Thyroid gland (tissue), 4 donors: ENCODE measurements around the gene TGOLN2. TPM values are rescaled to one million over a fixed set of nuclear protein-coding genes. Genes with fewer than 3 reads are reported as not detected.
A peak's percentile ranks its signal among the peaks of the same experiment; 100 is the strongest.
"Not testable (repeated sequence)": the region's sequence is repeated elsewhere in the genome, so short reads cannot be mapped to it uniquely, and the experiment has no call there.

ENCODE experiments used
- DNase-seq, 2 donors: peaks; one replicate each; pipeline ENCODE4 v3.0.0-alpha.2; 2019
- H3K27ac ChIP-seq, 3 donors: fragments of 200-600 bp; sonication (generic); 1 replicate in 2 of 3; 2 replicates in 1 of 3; pipeline ENCODE4 v1.5.1; 2016 to 2019; ENCODE audit warnings: mild to moderate bottlenecking in 1 of 3, moderate library complexity in 1 of 3
- H3K27me3 ChIP-seq: fragments of 200-600 bp; sonication (generic); one replicate; pipeline ENCODE4 v1.5.1; 2019
- H3K36me3 ChIP-seq, 2 donors: fragments of 200-600 bp; sonication (generic); one replicate each; pipeline ENCODE4 v1.5.1; 2016 to 2019
- H3K4me1 ChIP-seq, 2 donors: fragments of 200-600 bp; sonication (generic); one replicate each; pipeline ENCODE4 v1.5.1; 2017 to 2019
- H3K4me3 ChIP-seq, 3 donors: fragments of 200-600 bp; sonication (generic); replicated peaks in 1 of 3; 1 replicate in 2 of 3; 2 replicates in 1 of 3; pipeline ENCODE4 v1.5.1; 2016; ENCODE audit warnings: mild to moderate bottlenecking in 1 of 3
- H3K9me3 ChIP-seq: fragments of 200-600 bp; sonication (generic); one replicate; pipeline ENCODE4 v1.5.1; 2017
- CTCF ChIP-seq, 6 experiments: fragments of 200-600 bp in 3 of 6; fragments of 450-650 bp in 3 of 6; sonication (generic) in 3 of 6; IDR thresholded peaks; one replicate each; pipeline ENCODE4 v1.5.1; 2016 to 2019; ENCODE audit warnings: antibody characterized with exemption in 6 of 6, mild to moderate bottlenecking in 2 of 6, inconsistent platforms in 1 of 6, moderate library complexity in 1 of 6
- POLR2A ChIP-seq, 2 donors: fragments of 450-650 bp; IDR thresholded peaks; one replicate each; pipeline ENCODE4 v1.6.1; 2017; ENCODE audit warnings: antibody characterized with exemption in 2 of 2, mild to moderate bottlenecking in 2 of 2, moderate library complexity in 1 of 2
- WGBS, 2 donors: methylation state at CpG; one replicate each; pipeline ENCODE4 v1.1.5; 2017; 5-methylcytosine and 5-hydroxymethylcytosine counted together
- intact Hi-C: fragments of 100-400 bp; cut with DNase I; formaldehyde crosslinking; loops from one replicate; pipeline ENCODE4 v1.15.1; 2023
- total RNA-seq, 4 donors: library from RNA; depleted of rRNA; stranded (reverse); fragments of >200 nt; gene quantifications; one replicate each; pipeline ENCODE4 v1.2.3, GENCODE V29; 2016

TGOLN2 gene
- total RNA-seq, 4 donors from 2014 or later, result 146 to 207 (median 162) TPM

GRCh38 chr2:85353876-85354285 lies 26.1 kb upstream of the TGOLN2 start:
- Histone ChIP-seq H3K36me3 (peaks cover 19 to 22% of the 10 kb centered on the region in 2 donors), H3K9me3 (no peaks in the 10 kb centered on the region), H3K4me3 (peak overlapping the region; percentile 56 to 91 (median 65)), H3K4me1 (peaks cover 13 to 35% of the 10 kb centered on the region in 2 donors), H3K27me3 (no peaks in the 10 kb centered on the region), H3K27ac (peak overlapping the region; percentile 62 to 89 (median 80))
- 8 to 12% methylated on average over 12 to 15 of the region's 16 CpGs for WGBS, 2 donors
- intact Hi-C loops, result loop anchor here (5.0 to 10.0 kb wide), 2 partner anchors 61 to 198 kb away; partner anchors contain the start of genes CAPG and SH2D6
- TF ChIP-seq CTCF (IDR thresholded peaks at IDR 0.05), result no peak
- TF ChIP-seq POLR2A (IDR thresholded peaks at IDR 0.05), result no peak
- peak; percentile 90 for DNase-seq

- Histone ChIP-seq H3K27ac (no peak overlapping the region), H3K27me3 (no peaks in the 10 kb centered on the region), H3K4me3 (no peak overlapping the region), H3K36me3 (peaks cover 62 to 70% of the 10 kb centered on the region in 2 donors), H3K4me1 (peaks cover 2 to 11% of the 10 kb centered on the region in 2 donors), H3K9me3 (no peaks in the 10 kb centered on the region)
- TF ChIP-seq POLR2A (IDR thresholded peaks at IDR 0.05) (no peak), CTCF (IDR thresholded peaks at IDR 0.05) (no peak)
- intact Hi-C loops, result no loop called here
- WGBS, 2 donors, result 90 to 94% methylated on average over 3 of the region's 3 CpGs
- no peak for DNase-seq
These were observed 19.8 kb upstream of the TGOLN2 start for GRCh38 chr2:85347599-85347998.

- no peak for DNase-seq
- Histone ChIP-seq H3K27me3 (no peaks in the 10 kb centered on the region), H3K36me3 (peaks cover 47 to 54% of the 10 kb centered on the region in 2 donors), H3K9me3 (no peaks in the 10 kb centered on the region), H3K4me3 (no peak overlapping the region), H3K27ac (no peak overlapping the region), H3K4me1 (no peaks in the 10 kb centered on the region)
- 90 to 93% methylated on average over 14 of the region's 14 CpGs for WGBS, 2 donors
- intact Hi-C loops, result no loop called here
- TF ChIP-seq POLR2A (IDR thresholded peaks at IDR 0.05), result no peak
- no peak for TF ChIP-seq CTCF (IDR thresholded peaks at IDR 0.05)
These were observed 16.7 kb upstream of the TGOLN2 start for GRCh38 chr2:85344356-85344954.

GRCh38 chr2:85343207-85343895 lies 15.6 kb upstream of the TGOLN2 start:
- 94 to 95% methylated on average over 7 of the region's 10 CpGs for WGBS, 2 donors
- H3K36me3 ChIP-seq, result peaks cover 42 to 45% of the 10 kb centered on the region in 2 donors
- H3K9me3 ChIP-seq, DNase-seq, H3K4me3 ChIP-seq, H3K4me1 ChIP-seq, intact Hi-C loops, H3K27me3 ChIP-seq, H3K27ac ChIP-seq: not testable (repeated sequence)

- Histone ChIP-seq H3K4me1 (no peaks in the 10 kb centered on the region), H3K36me3 (peaks cover 34 to 36% of the 10 kb centered on the region in 2 donors), H3K4me3 (no peak overlapping the region), H3K27me3 (no peaks in the 10 kb centered on the region), H3K27ac (no peak overlapping the region), H3K9me3 (no peaks in the 10 kb centered on the region)
- WGBS, 2 donors, result 91% methylated on average over 3 of the region's 3 CpGs
- TF ChIP-seq CTCF (IDR thresholded peaks at IDR 0.05), result no peak
- TF ChIP-seq POLR2A (IDR thresholded peaks at IDR 0.05), result no peak
- DNase-seq, result no peak
- intact Hi-C loops, result no loop called here
These were observed 14.4 kb upstream of the TGOLN2 start for GRCh38 chr2:85342156-85342555.
